GM13976 (cell line): ENCODE data around the gene SNTG2.
"Not testable (repeated sequence)": the region's sequence is repeated elsewhere in the genome, so short reads cannot be mapped to it uniquely, and the experiment has no call there.

Experiments
- DNase-seq: peaks from one replicate; pipeline ENCODE4 v3.0.0; 2012; ENCODE audit warnings: low spot score
- CTCF ChIP-seq: IDR thresholded peaks from 2 replicates; pipeline ENCODE4 v1.5.1; 2012; ENCODE audit warnings: borderline replicate concordance, mild to moderate bottlenecking; ENCODE audit not compliant: insufficient read depth; ENCODE audit errors: extremely low read depth, missing control alignments, control extremely low read depth
- in situ Hi-C: fragments of 300-500 bp; cut with MboI; formaldehyde crosslinking; loops from one replicate; pipeline ENCODE4 v1.12.0; 2022; ENCODE audit warnings: low sequenced_read_pairs, mixed read lengths, inconsistent platforms; ENCODE audit not compliant: unreplicated experiment

The SNTG2 gene

GRCh38 chr2:1125633-1126370 lies 175.2 kb downstream of the SNTG2 start:
- no peak for TF ChIP-seq CTCF
- in situ Hi-C loops: no loop called here
- DNase-seq: no peak

GRCh38 chr2:1129982-1130381 lies 179.3 kb downstream of the SNTG2 start:
- in situ Hi-C loops: no loop called here
- no peak for DNase-seq
- TF ChIP-seq CTCF: no peak

- no peak for TF ChIP-seq CTCF
- in situ Hi-C loops: no loop called here
- DNase-seq: no peak
Observed at GRCh38 chr2:1130922-1131321, 180.3 kb downstream of the SNTG2 start.

GRCh38 chr2:1132328-1132969 lies 181.8 kb downstream of the SNTG2 start:
- in situ Hi-C loops: no loop called here
- TF ChIP-seq CTCF: no peak
- DNase-seq: no peak

GRCh38 chr2:1133896-1134295 lies 183.2 kb downstream of the SNTG2 start:
- in situ Hi-C loops, DNase-seq: not testable (repeated sequence)

GRCh38 chr2:1134629-1135028 lies 184.0 kb downstream of the SNTG2 start:
- in situ Hi-C loops: no loop called here
- DNase-seq: no peak
- TF ChIP-seq CTCF: no peak

GRCh38 chr2:1136067-1136466 lies 185.4 kb downstream of the SNTG2 start:
- DNase-seq: no peak

More at GRCh38 chr2:1136067-1136466, 185.4 kb downstream of the SNTG2 start:
- in situ Hi-C loops: no loop called here
- TF ChIP-seq CTCF: no peak
